HG02588 (cell line): ENCODE measurements around the gene ETFB.

Experiments used
- ATAC-seq: cut with Tn5 transposase; IDR thresholded peaks from one replicate; pipeline ENCODE4 v1.9.1; 2021; ENCODE audit warnings: mild to moderate bottlenecking, moderate library complexity; ENCODE audit not compliant: unreplicated experiment

ETFB gene

DNA sequence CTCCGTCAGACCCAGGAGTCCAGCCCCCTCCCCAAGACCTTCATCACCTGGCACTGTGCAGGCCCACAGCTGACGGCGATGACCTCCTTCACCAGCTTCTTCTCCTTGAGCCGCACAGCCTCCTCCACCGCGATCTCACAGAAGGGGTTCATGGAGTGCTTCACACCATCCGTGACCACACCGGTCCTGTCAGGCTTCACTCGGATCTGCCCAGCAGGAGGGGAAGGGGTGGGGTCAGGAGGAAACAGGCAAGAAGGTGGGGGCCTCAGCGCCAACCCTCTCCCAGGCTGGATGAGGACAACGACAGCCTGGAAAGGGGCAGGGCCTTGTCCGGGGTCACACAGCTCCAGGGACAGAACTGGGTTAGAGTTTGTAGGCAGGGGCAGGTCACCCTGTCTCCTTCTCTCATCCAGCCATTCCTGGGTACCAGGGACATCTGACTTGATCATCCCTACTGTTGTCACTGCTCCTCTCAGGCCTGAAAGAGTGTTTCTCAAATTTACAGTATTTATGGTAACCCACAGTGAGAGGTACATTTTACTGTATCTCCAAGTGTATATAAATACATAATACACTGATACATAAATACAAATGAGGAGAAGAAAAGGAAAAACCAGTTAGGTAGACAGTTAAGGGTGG, 12.0 kb downstream of the ETFB start:
- no peak for ATAC-seq

DNA sequence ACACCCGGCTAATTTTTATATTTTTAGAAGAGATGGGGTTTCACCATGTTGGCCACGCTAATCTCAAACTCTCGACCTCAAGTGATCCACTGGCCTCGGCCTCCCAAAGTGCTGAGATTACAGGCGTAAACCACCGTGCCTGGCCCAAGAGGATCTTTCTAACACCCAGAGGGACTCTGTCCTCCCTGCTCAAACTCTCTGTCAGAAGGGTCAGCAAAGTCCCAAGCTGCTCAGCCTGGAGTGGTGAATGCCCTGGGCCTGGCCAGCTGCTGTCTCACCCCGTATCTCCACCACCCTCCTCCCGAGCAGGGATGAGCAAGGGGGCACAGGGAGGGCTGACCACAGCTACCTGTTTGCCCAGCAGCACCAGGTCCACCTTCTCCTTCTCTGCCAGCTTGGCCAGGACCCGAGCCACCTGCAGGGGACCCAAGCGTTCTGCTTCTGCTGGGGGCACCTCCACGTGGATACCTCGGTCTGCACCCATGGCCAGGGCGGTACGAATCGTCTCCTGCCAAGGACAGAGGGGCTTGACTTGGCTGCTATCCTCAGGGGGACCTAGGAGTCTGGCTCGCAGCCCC, 13.3 kb downstream of the ETFB start:
- no peak for ATAC-seq

DNA sequence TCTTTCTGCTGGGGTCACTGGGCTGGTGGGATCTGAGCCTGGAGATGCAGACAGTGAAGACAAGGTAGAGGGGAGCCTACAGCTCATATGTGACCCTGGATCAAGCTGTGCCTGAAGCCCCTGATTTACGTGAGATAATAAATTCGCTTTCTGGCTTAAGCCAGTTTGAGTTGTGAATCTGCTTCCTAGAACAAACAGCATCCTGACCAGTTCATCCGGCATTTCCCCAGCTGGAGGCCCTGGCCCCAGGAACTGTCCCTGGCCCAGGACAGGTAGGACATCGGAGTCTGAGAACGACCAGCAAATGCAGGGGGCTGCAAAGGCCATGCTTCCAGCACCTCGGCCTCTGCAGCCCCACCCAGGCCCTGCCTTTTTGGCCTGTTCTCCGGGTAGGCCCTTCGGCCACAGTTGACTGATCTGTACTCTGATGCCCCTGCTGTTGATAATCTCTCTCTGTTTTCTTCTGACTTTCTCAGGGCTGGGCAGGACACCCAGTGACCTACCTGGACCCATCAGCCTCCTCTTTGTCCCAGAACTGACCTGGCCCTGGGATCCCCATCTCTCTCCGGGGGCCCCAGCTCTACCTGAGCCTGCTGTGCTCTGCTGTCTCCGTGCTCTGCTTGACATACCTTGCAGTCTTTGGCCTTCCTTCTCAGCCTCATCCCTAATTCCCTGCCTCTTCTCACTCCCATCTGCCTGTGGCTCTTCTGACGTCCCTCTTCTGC, 14.8 kb downstream of the ETFB start:
- no peak for ATAC-seq

DNA sequence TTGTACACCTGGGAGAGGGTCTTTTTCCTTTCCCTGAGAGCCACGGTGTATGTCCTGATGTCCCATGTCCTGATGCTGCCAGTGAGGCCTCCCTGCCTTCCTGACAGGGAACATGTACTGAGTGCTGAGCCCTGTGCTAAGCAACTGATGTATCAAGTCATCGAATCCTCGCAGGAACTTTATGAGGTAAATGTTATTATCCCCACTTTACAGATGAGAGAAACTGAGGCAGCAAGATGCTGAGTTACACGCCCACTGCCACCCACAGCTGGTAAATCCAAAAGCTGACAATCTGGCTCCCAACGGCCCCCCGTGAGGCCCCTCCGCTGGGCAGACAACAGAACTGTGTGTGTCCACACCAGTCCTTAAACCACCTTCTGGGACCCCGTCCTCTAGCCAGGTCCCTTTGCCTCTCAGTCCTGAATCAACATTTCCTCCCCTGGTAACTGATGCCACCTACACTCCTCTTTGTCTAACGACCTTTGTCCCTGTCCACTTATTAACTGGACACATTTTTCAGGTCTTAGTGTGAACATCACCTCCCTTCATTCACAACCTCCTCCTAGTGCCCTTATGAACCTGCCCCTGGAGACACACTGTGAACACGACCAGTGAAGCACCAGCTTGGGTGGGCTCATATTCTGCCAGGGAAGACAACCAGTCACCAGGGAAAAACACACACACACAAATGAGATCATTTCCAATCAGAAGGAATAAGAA, 18.8 kb downstream of the ETFB start:
- ATAC-seq: no peak

DNA sequence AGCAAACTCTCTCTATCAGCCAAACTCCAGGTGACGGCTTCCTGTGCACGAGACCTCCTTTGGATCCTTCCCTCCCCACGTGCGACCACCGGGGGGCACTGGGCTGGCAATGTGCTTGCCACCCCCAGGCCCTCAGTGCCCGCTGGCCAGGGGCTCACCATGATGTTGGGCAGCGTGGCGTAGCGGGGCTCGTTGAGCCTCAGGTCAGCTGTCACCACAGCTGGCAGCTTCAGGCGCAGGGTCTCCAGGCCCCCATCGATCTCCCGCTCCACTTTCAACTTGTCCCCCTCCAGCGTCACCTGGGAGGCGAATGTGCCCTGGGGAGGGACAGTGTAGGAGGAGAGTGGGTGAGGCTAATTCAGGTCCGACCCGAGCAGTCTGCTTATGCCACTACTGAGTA, 19.4 kb downstream of the ETFB start:
- no peak for ATAC-seq

DNA sequence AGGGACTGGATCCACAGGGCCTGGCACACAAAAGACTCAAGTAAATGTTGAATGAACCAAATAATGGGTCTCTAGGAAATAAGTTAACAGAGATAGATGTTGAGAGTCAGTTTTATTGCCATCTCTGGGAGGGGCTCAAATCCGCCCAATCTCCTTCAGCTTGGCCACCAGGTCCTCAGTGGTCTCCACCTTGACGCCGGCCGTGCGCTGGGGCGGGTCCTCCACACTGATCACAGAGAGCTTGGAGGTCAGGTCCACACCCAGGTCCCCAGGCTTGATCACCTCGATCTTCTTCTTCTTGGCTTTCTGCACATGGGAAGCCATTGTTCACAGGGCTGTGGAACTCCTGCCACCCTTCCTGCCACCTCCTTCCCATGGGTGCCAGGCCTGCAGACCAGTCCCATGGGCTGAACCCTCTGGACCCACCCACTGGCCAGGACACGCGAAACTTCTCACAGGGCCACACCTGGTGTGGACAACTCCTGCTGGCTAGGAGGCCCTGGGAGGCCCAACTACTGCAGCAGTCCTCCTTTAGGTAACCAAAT, 21.0 kb downstream of the ETFB start:
- no peak for ATAC-seq

DNA sequence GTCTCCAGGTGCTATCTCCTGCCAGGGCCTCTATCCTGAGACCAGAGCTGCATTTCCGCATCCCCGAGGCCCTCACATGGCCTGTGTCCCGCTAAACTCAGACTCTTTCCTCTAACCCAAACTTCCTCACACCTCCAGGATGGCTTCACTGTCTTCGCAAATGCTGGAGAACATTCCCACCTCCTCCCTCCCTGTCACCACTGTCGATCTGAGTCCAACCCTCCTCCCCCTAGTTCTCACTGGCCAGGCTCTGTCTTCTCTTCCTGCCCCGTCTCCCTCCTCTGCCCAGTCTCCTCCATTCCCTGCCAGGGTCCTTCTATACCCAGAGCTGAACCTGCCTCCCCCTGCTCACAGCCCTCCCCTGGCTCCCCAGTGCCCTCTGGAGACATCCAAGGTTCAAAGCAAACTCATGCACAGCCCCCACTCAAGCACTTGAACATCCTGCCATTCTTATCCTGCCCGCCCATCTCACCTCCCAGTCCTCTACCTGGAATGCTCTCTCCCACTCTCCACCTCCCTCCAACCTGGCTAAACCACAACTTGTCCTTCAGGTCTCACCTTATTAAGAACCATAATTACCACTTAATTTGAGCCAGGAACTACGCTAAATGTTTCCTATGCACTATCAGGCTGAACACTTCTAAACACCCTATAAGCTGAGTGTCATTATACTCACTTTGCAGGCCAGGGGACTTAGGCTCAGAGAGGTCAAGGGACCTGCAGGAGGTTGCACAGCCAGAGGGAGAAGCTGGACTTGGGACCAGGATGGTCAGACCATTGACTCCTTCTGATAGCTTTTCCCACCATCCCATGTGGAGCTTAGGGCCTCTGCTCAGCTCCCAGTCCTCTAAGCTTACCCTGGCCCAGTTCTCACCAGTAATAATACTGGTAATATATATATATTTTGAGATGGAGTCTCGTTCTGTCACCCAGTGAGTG, 23.3 kb downstream of the ETFB start:
- ATAC-seq: no peak

DNA sequence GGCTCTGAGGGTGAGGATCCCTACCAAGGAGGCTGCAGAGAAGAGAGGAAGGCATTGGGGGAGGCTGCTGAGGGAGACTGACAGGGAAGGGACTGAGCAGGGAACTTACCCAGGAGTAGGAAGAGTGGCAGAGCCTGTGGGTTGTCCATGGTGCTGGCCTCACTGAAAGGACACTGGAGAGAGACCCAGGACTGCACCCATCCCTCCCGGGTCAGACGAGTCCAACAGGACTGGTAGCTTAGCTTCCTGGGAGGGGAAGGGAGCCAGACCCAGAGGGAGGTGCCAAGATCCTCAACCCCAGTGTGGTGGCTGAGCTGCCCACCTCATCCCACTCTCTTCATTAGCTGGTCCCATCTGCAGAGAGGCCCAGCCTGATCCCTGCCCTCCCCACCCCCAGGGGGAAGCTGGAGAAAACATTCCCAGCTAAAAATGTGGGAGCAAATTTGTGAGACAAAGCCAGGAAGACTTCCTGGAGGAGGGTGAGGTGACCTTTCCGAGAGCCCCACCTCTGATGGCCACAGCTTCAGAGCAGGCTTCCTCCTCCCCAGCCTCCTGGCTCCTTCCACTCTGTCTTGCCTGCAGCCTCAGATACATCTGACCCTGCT, 24.1 kb downstream of the ETFB start, which contains the start of gene VSIG10L:
VSIG10L (minus strand) TSS at position 164 of the 605 bp plus-strand sequence; CDS start at position 149, 15 bp downstream.
- ATAC-seq: no peak

DNA sequence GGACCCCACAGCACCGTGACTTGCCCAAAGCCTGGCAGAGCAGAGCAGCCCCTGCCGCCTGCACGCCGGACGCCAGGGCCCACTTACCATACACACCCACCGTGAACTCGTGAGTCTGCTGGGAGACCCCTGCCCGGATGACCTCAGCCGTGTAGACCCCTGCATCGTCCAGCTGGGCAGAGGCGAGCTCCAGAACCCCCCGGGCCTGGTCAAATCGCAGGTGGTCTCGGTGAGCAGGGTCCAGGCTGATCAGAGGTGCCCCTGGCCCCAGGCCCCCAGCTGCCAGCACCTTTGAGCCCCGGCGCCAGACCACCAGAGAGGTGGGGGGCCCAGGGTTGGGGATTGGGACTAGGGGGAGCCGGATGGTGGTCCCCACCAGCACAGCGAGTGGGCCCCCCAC, 25.1 kb downstream of the ETFB start:
- no peak for ATAC-seq

DNA sequence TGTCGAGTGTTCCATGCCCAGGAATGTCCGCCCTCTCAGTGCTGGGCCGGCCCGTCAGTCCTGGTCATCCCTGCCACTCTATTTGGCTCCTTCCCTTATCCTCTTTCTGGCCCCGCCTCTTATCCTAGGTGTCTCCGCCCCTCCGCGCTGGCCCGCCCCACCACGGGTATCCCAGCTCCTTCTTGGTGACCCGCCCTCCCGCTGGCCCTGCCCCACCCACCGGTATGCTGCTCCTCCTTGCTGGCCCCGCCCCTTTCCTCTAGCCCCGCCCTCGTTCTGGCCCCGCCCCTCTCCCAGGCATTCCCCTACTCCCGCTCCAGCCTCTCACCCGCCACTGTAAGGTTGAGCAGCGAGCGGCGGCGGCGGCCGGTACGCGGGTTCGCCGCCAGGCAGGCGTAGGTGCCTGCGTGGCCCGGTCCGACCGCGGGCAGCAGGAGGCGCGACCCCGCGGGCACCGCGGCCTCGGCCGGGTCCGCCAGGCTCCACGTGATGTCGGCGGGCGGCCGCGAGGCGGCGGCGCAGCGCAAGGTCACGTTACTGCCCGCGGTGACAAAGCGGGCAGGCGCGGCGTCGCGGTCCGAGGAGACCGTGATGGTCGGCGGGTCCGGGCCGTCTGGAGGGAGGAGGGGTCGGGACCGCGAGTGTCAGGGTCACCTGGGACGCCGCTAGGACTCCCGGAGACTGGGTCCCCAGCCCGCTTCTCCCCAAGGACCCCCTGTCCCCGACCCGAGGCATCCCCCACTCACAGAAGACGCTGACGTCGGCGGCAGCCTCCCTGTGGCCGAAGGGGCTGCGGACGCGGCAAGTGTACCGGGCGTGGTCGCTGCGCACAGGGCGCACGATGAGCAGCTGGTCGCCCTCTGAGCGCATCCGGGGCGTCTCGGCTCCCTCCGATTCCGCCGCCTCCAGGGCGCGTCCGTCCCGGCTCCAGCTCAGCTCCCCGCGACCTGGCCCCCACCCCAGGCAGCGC, 26.2 kb downstream of the ETFB start:
- ATAC-seq: peak; percentile 53

DNA sequence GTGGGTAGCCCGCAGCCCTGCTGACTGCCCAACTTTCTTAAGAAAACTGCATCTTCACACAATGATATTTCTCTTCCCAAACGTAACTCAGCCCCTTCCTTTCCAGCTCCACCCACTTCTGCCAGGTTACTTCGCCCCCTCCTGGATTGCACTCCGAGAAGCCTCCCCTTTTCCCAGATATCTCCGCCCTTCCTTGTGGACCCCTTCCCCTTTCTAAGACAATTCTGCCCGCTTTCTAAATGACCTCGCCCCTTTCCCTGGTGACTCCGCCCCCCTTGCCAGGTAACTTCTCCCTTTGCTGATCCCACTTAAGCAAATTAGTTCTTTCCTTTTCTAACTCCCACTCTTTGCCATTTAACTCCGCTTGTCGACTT, 26.9 kb downstream of the ETFB start:
- no peak for ATAC-seq

DNA sequence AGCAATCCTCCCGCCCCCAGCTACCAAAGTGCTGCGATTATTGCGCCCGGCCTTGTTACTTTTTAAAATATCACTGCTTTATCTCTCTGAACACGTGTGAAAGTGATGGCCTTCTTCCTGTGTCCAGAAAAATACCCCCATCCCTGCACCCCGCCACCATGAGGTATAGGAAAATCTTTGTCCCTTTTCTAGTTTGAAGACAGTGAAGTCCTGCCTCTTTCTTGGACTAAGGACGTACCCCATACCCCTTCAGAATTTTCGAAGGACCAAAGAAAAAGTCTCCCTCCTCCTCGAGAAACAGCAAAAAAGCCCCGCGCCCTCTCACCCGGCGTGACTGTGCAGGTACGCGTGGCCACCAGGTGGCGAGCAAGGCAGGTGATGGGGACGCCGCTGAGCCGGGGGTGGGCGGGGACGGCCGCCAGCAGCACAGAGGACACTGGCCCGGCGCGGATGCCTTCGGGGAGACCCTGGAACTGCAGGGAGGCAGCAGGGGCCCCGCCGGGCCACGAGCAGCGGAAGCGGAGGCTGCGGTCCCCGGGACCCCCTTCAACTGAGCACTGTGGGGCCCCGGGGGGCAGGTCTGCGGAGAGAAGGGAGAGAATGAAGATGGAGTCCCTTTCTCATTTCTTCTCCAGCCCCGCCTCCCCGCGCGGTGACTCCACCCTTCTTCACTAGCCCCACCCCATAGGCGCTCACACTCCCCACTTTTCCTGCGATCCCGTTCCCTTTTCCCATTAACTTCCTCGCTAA, 27.4 kb downstream of the ETFB start:
- peak; percentile 53 for ATAC-seq

DNA sequence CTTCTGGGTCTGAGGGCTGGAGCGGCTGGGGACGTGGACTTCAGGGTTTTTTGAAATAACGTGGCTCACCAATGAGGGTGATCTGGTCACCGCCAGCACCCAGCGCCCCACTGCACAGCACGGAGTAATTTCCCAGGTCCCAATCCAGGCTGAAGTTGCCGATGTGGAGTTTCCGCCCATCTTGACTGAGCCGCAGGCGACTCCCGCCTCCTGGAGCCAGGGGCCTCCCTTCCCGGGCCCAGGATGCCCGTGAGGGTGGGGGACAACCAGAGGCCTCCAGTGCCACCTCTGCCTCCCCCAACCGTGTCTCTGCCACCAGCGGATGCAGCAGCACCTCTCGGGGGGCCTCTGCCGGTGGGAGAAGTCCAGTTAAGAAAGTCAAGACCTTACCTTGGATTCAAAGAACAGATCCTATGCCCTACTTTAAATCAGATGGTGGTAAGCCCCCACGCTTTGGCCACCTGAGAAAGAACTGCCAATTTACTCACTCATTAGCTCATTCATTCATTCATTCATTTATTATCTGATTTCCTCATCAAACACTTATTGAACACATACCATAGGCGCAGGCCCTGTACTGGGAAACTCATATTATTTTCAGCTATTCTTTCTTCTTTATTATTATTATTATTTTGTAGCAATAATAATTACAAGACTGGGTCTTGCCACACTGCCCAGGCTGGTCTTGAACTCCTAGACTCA, 28.2 kb downstream of the ETFB start:
- ATAC-seq: no peak

DNA sequence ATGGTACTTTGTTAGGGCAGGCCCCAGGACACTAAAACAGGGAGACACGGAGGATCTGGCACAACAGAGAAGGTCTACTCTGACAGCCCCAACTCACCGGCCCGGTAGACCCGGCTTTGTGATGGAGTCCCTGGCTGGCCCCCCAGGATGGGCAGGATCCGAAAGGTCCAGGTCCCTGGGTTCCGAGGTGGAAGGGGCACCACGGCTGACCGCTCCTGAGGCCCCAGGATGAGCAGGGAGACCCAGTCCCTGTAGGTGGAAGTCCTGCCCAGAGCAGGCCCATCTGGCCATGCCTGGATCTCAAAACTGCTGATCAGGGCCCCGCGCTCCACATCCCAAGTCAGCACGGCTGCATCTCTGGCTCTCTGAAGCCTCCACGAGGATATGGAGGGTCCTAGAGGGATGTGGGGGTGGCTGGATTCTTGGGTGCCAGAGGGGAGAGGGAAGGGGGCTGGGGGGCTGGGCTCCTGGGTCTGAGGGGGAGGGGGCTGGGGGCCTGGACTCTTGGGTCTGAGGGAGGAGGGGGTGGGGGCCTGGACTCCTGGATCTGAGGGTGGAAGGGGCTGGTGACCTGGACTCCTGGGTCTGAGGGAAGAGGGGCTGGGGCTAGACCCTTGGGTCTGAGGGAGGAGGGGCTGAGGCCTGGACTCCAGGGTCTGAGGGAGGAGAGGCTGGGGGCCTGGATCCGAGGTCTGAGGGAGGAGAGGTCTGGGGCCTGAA, 28.9 kb downstream of the ETFB start:
- ATAC-seq: no peak

DNA sequence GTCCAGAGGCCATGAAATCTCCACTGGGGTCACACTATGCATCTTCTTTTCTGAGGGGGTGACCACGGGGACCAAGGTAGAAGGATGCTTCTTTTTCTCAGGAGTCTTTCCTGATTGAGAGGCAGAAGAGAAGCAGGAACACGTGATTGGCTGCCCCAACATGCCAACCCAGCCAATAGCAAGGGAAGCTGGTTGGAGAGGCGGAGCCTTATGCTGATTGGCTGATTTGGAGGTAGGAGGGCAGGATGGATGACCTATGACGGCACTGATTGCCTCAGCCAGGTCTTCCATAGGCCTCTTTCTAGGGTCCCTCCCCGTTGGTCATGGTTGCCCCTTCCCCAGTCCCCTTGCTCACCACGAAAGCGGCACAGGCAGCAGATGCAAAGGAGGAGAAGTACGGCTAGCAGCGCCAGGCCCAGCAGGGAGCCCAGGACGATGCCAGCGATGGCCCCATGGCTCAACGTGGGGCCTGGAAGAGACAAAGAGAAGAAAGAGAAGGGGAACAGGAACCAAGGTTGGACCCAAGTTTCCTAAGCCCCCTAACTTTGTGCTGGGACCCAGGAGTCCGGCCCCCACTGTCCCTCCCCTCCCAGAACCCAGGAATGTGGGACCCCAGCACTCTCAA, 32.2 kb downstream of the ETFB start:
- no peak for ATAC-seq

DNA sequence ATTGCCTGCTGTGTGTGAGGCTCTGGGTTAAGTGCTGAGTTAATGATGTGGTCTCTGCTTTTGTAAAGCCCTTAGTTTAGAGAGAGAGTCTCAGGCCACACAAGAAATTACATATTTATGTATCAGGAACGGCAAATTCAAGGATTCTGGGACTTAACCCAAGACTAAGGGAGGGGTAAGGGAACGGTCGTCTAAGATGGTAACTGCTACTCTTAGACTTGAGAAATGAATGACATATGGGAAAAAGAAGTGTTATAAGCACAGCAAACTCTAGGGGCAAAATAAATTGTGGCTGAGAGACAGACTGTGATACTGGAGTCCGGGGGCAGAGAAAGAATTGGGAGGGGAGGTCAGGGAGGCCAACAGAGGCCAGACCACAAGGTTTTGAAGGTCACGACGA, 34.5 kb downstream of the ETFB start:
- no peak for ATAC-seq
